Left lung (tissue), 10 donors: ENCODE measurements around the gene HIBADH. TPM values are rescaled to one million over a fixed set of nuclear protein-coding genes. Genes with fewer than 3 reads are reported as not detected.

Experiments used
- ATAC-seq: fragments of 200-7000 bp; cut with Tn5 transposase; one replicate; pipeline ENCODE4 v1.9.1; 2020; ENCODE audit warnings: moderate library complexity
- DNase-seq, 4 donors: peaks; one replicate each; pipeline ENCODE4 v3.0.0-alpha.2; 2013 to 2020
- H3K27ac ChIP-seq, 2 donors: fragments of 200-600 bp; sonication (generic) in 1 of 2; one replicate each; pipeline versions ENCODE4 v1.5.0 to v1.8.0; 2020 to 2021
- H3K27me3 ChIP-seq, 2 donors: fragments of 200-600 bp; sonication (generic) in 1 of 2; one replicate each; pipeline versions ENCODE4 v1.5.0 to v1.8.0; 2020 to 2021
- H3K36me3 ChIP-seq, 2 donors: fragments of 200-600 bp; sonication (generic) in 1 of 2; one replicate each; pipeline versions ENCODE4 v1.5.0 to v1.8.0; 2020 to 2021
- H3K4me1 ChIP-seq, 2 donors: fragments of 200-600 bp; one replicate each; pipeline ENCODE4 v1.8.0; 2021
- H3K4me3 ChIP-seq, 2 donors: fragments of 200-600 bp; sonication (generic) in 1 of 2; one replicate each; pipeline versions ENCODE4 v1.5.0 to v1.8.0; 2020 to 2021; ENCODE audit warnings: mild to moderate bottlenecking in 1 of 2
- H3K9me3 ChIP-seq, 2 donors: fragments of 200-600 bp; sonication (generic) in 1 of 2; one replicate each; pipeline versions ENCODE4 v1.5.0 to v1.8.0; 2020 to 2021
- CTCF ChIP-seq, 2 donors: fragments of 200-600 bp; sonication (generic) in 1 of 2; IDR thresholded peaks; one replicate each; pipeline versions ENCODE4 v1.5.0 to v1.8.0; 2021; ENCODE audit warnings: antibody characterized with exemption in 2 of 2
- intact Hi-C, 2 donors: fragments of 100-400 bp; cut with DNase I; formaldehyde crosslinking; loops; one replicate each; pipeline versions ENCODE4 v1.11.2 to v1.14.2; 2022
- polyA plus RNA-seq, 6 donors: library from polyadenylated mRNA; unstranded; fragments of 120-200 nt; gene quantifications; one replicate each; pipeline ENCODE4 v1.2.1, GENCODE V29; 2013; ENCODE audit not compliant: insufficient read length in 6 of 6
- total RNA-seq, 2 donors: library from RNA; stranded (reverse); fragmentation: NEBNext Ultra II Directional; extraction: Animal tissue kit (Norgen Biotek cat#: 25700); gene quantifications; one replicate each; pipeline ENCODE4 v1.2.1, GENCODE V29; 2021
- donor health status: DM: no; HTN: yes; CAD: no.
- donor health status: DM: no; HTN: no; CAD: no.

Gene HIBADH
- total and polyA plus RNA-seq, 8 donors: 20.8 to 63.3 (median 49.4) TPM

GRCh38 chr7:27651702-27652101 lies 11.0 kb downstream of the HIBADH start:
- Histone ChIP-seq H3K36me3 (peaks cover 0 to 8% of the 10 kb centered on the region in 2 donors), H3K4me3 (no peak overlapping the region)
- no peak for ATAC-seq

GRCh38 chr7:27650283-27650682 lies 12.4 kb downstream of the HIBADH start:
- H3K27ac ChIP-seq: no peak overlapping the region
- no peak for TF ChIP-seq CTCF (IDR thresholded peaks at IDR 0.05)
- intact Hi-C loops: no loop called here
- H3K36me3 ChIP-seq: peaks cover 0 to 8% of the 10 kb centered on the region in 2 donors
- H3K27me3 ChIP-seq: no peaks in the 10 kb centered on the region
- ATAC-seq (no peak), DNase-seq (no peak)
- no peaks in the 10 kb centered on the region for H3K9me3 ChIP-seq
- H3K4me1 ChIP-seq: no peaks in the 10 kb centered on the region
- no peak overlapping the region for H3K4me3 ChIP-seq

More at GRCh38 chr7:27651702-27652101, 11.0 kb downstream of the HIBADH start:
- no peak for TF ChIP-seq CTCF (IDR thresholded peaks at IDR 0.05)
- Histone ChIP-seq H3K27ac (no peak overlapping the region), H3K4me1 (no peaks in the 10 kb centered on the region), H3K27me3 (no peaks in the 10 kb centered on the region), H3K9me3 (no peaks in the 10 kb centered on the region)
- intact Hi-C loops: no loop called here
- no peak for DNase-seq

- intact Hi-C loops: no loop called here
- no peaks in the 10 kb centered on the region for H3K4me1 ChIP-seq
- H3K4me3 ChIP-seq: no peak overlapping the region
- no peaks in the 10 kb centered on the region for H3K27me3 ChIP-seq
- H3K36me3 ChIP-seq: peaks cover 0 to 8% of the 10 kb centered on the region in 2 donors
- TF ChIP-seq CTCF (IDR thresholded peaks at IDR 0.05): no peak
- ATAC-seq: no peak
- no peak for DNase-seq
- no peak overlapping the region for H3K27ac ChIP-seq
- no peaks in the 10 kb centered on the region for H3K9me3 ChIP-seq
Measured at GRCh38 chr7:27647489-27647888, 15.2 kb downstream of the HIBADH start.

GRCh38 chr7:27647046-27647445 lies 15.6 kb downstream of the HIBADH start:
- no peak for DNase-seq
- H3K4me3 ChIP-seq: no peak overlapping the region
- ATAC-seq: no peak
- intact Hi-C loops: no loop called here
- H3K27ac ChIP-seq: no peak overlapping the region
- H3K36me3 ChIP-seq: peaks cover 0 to 8% of the 10 kb centered on the region in 2 donors
- no peaks in the 10 kb centered on the region for H3K27me3 ChIP-seq
- H3K9me3 ChIP-seq: no peaks in the 10 kb centered on the region
- no peak for TF ChIP-seq CTCF (IDR thresholded peaks at IDR 0.05)
- no peaks in the 10 kb centered on the region for H3K4me1 ChIP-seq

DNA sequence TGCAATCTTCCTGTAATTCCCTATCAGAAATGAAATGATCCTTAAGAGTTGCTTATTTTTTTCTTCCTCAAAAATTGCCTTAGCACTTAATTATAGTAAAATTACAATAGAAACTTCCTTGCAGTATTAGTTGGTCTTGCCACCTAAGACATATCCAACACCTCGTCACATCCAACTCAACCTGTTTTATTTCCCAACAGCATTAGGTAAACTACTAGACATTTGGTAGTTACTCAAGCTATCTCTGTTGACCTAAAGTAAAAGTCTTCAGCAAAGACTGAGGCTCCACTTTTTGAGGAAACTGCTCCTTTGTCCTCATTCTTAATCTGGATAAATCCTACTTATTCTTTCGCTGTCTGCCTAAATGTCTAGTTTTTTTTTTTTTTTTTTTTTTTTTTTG lies 20.4 kb downstream of the HIBADH start:
- ATAC-seq (no peak), DNase-seq (no peak)
- H3K4me3 ChIP-seq: no peak overlapping the region
- no peaks in the 10 kb centered on the region for H3K27me3 ChIP-seq
- no peak overlapping the region for H3K27ac ChIP-seq
- no peaks in the 10 kb centered on the region for H3K36me3 ChIP-seq
- H3K4me1 ChIP-seq: peaks cover 0 to 9% of the 10 kb centered on the region in 2 donors
- no peaks in the 10 kb centered on the region for H3K9me3 ChIP-seq
- TF ChIP-seq CTCF (IDR thresholded peaks at IDR 0.05): no peak
- intact Hi-C loops: no loop called here
